ENCODE data around the gene CD34.

CD34 gene, protein sequence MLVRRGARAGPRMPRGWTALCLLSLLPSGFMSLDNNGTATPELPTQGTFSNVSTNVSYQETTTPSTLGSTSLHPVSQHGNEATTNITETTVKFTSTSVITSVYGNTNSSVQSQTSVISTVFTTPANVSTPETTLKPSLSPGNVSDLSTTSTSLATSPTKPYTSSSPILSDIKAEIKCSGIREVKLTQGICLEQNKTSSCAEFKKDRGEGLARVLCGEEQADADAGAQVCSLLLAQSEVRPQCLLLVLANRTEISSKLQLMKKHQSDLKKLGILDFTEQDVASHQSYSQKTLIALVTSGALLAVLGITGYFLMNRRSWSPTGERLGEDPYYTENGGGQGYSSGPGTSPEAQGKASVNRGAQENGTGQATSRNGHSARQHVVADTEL

DNA sequence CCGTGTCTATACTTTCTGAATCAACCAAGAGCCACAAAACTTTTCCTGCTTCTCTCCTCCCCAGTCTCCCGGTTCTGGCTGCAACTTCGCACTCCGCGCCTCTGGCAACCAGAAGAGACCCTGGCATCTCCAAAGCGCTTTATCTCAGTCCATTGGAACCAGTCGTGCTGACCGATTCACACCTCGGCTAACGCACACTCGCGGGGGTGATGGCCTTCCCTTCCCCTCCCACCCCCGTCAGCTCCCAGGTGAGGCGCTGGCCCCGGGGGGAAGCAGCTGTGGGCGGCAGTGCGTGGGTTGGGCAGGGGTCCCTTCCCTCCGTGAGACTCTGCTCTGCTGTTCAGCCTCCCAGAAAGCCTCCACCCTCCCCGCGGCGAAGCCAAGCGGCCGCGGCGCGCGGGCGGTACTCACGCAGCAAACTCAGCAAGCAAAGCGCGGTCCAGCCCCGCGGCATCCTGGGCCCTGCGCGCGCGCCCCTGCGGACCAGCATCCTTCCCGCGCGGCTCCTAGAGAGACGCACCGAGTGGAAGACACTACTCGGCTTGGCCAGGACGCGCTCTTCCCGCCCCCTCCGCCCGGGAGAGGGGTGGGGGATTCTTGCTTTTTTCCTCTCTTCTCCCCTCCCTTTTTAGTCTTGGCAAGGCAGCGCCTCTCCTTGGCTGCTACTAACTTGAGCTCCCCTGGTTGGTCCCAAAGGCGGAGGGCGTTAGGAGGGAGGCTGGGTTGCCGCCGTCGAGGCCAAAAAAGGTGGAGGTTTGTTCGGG lies at the start of gene CD34:
CD34 (minus strand) TSS at position 535 of the 764 bp plus-strand sequence; CDS start at position 490, 45 bp downstream.
- H3K4me1 Mint-ChIP-seq = peaks cover 26% of the 10 kb centered on the region
- no peaks in the 10 kb centered on the region for H3K36me3 Mint-ChIP-seq
- peaks cover 55% of the 10 kb centered on the region for H3K27me3 Mint-ChIP-seq
- peak within 1 kb of the TSS; percentile 30 for H3K4me3 Mint-ChIP-seq
- no peaks in the 10 kb centered on the region for H3K9me3 Mint-ChIP-seq
- H3K27ac Mint-ChIP-seq = no peak within 1 kb of the TSS
- ATAC-seq = peak; percentile 46

DNA sequence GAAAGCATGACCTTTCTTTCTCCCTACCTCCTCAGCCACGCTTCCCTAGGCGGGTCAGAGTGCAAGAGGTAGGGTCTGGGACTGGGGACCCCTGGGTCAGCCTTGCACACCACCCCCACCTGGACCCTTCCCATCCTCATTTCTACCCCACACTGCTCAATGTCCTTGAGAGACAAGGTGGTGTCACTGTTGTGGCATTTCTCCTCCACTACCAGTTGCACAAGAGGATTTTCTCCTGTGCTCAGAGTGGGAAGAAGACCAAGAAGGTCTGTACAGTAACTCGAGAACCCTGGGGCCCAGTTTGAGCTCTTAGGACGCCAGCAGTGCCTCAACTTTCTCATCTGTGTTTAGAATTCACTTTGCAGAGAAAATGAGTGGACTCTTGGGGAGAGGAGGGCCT lies 49.4 kb upstream of the CD34 start:
- Mint-ChIP-seq H3K4me1 (peaks cover 31% of the 10 kb centered on the region), H3K9me3 (no peaks in the 10 kb centered on the region), H3K27ac (no peak overlapping the region), H3K36me3 (no peaks in the 10 kb centered on the region), H3K4me3 (no peak overlapping the region), H3K27me3 (peaks cover 32% of the 10 kb centered on the region)
- ATAC-seq = no peak

DNA sequence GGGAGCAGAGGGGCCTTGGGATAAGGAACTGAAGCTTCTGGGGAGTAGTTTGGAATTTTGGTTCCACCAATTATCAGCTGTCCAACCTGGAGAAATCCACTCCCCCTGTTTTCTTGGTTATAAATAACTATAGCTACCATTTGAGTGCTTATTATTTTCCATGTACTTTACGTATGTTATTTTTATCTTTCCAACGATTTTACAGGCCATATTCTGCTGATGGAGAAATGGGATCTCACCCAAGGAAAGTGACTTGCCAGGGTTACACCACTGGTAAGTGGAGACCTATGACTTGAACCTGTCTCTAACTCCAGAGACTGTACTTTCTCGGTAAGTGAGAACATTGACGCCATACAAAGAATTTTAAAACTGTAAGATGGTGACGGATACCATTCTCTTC lies 49.0 kb upstream of the CD34 start:
- no peak for ATAC-seq
- peaks cover 32% of the 10 kb centered on the region for H3K27me3 Mint-ChIP-seq
- peak overlapping the region; percentile 26 for H3K27ac Mint-ChIP-seq
- H3K36me3 Mint-ChIP-seq = no peaks in the 10 kb centered on the region
- peak overlapping the region; percentile 67 for H3K4me3 Mint-ChIP-seq
- peaks cover 31% of the 10 kb centered on the region for H3K4me1 Mint-ChIP-seq
- no peaks in the 10 kb centered on the region for H3K9me3 Mint-ChIP-seq

DNA sequence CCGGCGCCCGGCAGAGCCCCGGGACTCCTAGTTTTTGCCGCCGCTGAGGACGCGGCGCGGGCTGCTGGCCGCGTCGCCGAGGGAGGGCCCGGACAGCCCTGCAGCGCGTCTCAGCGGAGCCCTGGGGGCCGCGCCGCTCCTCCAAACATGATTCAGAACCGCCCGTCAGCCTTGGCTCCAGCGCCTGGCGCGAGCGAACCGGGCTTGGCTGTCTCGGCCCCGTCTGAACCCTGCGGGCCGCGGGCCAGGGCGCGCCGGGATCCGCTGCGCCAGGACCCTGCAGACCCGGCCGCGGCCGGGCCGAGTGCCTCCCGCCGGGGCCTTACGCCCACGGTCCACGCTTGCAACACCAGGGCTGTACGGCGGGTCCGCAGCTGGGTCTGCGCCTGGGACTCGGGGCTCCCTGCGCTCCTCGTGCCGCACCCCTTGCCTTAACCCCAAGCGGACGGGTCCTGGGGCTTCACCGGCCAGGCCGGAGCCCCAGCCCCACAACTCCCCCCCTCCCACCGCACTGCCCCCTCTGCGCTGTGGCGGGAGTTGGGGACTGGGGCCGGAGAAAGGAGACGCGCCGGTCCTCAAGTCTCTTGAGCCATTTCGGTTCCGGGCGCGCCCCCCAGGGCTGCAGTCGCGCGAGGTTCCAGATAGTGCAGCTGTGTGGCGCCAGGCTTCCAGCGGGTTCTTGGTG lies 48.4 kb upstream of the CD34 start:
- peaks cover 32% of the 10 kb centered on the region for H3K27me3 Mint-ChIP-seq
- H3K9me3 Mint-ChIP-seq = no peaks in the 10 kb centered on the region
- peak; percentile 22 for ATAC-seq
- H3K4me1 Mint-ChIP-seq = peaks cover 31% of the 10 kb centered on the region
- H3K27ac Mint-ChIP-seq = peak overlapping the region; percentile 26
- H3K36me3 Mint-ChIP-seq = no peaks in the 10 kb centered on the region
- peak overlapping the region; percentile 74 for H3K4me3 Mint-ChIP-seq

DNA sequence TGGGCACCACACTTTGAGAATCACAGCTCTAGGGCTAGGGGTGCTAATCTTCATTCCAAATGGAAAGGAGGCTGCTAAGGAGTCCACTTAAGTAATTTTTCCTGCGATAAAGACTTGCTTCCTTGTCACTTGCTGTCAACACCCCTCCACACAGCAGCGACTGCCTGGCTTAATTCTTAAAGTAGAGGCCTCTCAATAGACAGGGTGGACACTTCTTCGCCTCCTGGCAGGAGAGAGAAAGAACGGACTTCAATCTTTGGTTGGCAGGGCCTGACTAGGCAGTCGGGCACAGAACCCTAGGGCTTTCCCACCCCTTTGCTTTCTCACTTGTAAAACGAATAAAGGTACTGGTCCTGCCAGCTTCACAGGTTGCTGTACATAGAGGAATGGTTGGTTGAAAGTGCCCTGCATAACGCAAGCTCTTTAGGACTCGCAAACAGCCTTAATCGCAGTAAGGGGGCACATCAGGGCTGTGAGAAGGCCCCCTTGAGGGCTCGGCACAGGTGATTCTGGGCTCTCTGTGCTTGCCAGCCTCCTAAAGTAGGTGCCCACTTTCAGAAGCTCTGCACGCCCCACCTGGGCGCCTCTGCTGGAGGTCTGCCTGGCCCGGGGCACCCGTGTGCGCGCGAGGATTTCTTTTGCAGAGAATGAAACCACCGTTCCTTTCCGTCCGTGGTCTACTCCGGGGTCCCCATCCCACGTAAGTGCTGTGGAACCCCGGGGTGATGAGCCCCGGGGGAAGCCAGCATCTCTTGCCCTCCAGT lies 47.6 kb upstream of the CD34 start:
- peaks cover 27% of the 10 kb centered on the region for H3K4me1 Mint-ChIP-seq
- H3K4me3 Mint-ChIP-seq = peak overlapping the region; percentile 74
- no peaks in the 10 kb centered on the region for H3K36me3 Mint-ChIP-seq
- H3K27me3 Mint-ChIP-seq = peaks cover 32% of the 10 kb centered on the region
- ATAC-seq = no peak
- H3K27ac Mint-ChIP-seq = no peak overlapping the region
- H3K9me3 Mint-ChIP-seq = no peaks in the 10 kb centered on the region

DNA sequence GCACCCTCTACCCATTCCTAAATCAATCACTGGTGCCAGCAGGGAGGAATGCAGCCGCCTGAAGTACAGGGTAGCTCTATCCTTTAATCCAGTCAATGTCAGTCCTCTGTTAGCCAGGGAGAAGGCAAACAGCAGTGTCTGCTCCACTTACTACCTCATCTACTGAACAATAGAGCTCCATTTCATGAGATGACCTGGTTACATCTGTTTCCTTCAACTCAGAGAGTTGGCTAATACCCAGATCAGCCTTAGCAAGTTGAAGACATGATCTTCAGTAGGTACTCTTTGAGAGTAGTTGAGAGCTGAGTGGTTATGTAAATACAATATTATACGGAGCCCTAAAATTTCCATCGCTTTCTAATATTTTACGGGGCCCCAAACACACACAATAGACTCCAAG lies 46.1 kb upstream of the CD34 start:
- Mint-ChIP-seq H3K4me1 (peaks cover 14% of the 10 kb centered on the region), H3K27me3 (peaks cover 40% of the 10 kb centered on the region), H3K9me3 (no peaks in the 10 kb centered on the region), H3K36me3 (no peaks in the 10 kb centered on the region), H3K27ac (no peak overlapping the region), H3K4me3 (no peak overlapping the region)
- ATAC-seq = no peak

DNA sequence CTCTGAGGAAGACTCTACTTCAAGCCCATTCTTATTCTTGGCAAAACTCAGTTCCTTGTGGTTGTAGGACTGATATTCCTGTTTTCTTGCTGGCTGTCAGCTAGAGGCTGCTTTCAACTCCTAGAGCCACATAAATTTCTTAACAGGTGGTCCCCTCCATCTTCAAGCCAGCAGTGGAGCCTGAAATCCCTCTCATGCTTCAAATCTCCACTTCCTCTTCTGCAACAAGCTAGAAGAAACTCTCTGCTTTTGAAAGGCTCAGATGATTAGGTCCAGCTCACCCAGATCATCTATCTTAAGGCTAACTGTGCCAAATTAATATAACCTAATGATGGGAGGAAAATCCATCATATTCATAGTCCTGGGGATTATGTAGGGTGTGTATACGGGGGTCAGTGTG lies 43.2 kb upstream of the CD34 start:
- peaks cover 24% of the 10 kb centered on the region for H3K27me3 Mint-ChIP-seq
- peaks cover 7% of the 10 kb centered on the region for H3K4me1 Mint-ChIP-seq
- no peak for ATAC-seq
- no peaks in the 10 kb centered on the region for H3K9me3 Mint-ChIP-seq
- no peak overlapping the region for H3K4me3 Mint-ChIP-seq
- H3K27ac Mint-ChIP-seq = no peak overlapping the region
- no peaks in the 10 kb centered on the region for H3K36me3 Mint-ChIP-seq

DNA sequence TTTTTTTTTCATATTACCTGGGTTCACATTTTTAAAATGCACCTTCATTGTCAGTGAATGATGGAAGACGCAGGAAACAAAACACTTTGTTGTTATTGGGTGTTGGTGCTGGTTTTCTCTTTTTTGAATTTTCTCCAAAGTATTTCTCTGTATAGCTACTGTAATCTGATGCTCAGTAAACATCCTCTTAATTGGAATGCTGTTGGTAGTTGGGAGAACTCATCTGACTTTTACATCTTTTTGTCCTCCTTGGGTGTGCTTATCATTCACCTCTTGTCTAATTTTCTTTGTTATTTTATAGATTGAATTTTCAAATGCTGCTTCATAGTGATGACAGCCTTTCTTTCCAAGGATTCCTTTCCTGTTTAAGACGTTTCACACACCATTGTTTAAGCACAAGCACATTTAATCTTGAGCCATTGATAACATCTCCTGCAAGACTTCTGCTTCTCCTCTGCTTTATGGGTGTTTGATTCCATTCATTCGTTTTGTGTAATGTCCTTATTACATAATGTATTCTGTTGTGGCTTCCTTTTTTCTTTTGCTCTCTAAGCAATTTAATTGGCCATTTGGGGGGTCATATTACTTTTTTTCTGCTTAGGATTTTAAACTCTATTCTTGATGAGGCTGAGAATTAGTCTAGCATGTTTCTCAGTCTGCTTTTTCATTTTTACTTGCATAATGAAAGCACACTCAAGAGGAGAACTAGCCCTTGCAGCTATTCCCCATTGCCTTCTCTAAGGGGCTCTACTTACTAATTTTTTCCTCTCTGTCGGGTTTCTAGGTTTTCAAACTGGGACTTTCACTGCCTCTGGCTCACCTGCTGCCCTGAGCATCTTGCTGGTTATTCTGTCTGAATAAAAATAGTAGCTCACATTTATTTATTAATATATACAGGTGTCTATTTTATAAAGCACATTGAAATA lies 42.0 kb upstream of the CD34 start:
- Mint-ChIP-seq H3K27ac (no peak overlapping the region), H3K4me1 (peaks cover 7% of the 10 kb centered on the region), H3K27me3 (peaks cover 12% of the 10 kb centered on the region), H3K36me3 (no peaks in the 10 kb centered on the region), H3K9me3 (no peaks in the 10 kb centered on the region), H3K4me3 (no peak overlapping the region)
- peak; percentile 53 for ATAC-seq

DNA sequence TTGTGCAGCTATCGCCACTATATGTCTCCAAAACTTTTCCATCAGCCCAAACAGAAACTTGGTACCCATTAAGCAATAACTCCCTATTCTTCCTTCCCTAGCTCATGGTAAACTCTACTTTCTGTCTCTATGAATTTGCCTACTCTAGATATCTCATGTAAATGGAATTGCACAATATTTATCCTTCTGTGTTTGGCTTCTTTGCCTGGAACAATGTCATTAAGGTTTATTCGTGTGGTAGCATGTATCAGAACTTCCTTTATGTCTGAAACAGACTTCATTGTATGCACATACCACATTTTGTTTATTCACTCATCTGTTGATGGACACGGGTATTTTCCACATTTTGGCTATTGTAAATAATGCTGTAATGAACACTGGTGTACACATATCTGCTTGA lies 40.7 kb upstream of the CD34 start:
- peaks cover 9% of the 10 kb centered on the region for H3K27me3 Mint-ChIP-seq
- peaks cover 7% of the 10 kb centered on the region for H3K4me1 Mint-ChIP-seq
- no peak for ATAC-seq
- H3K27ac Mint-ChIP-seq = no peak overlapping the region
- no peaks in the 10 kb centered on the region for H3K9me3 Mint-ChIP-seq
- no peaks in the 10 kb centered on the region for H3K36me3 Mint-ChIP-seq
- H3K4me3 Mint-ChIP-seq = no peak overlapping the region

DNA sequence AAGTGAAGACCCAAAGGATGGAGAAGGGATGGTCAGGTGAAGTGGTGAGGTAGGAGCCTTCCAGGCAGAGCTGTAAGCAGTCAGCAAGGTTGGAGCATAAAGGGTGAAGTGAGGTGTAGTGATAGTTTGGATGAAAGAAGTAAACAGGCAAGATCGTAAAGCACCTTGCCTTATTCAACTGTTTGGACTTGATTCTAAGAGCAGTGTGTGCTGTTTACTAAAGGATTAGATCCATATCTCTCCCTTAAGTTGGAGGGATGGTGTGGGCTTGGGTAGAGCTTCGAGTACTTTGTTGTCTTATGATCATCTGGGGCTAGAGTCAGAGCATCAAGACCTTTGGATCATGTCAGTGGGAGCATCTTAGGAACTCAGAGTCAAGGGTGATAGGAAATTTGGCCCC lies 39.8 kb upstream of the CD34 start:
- H3K27me3 Mint-ChIP-seq = peaks cover 9% of the 10 kb centered on the region
- H3K4me3 Mint-ChIP-seq = no peak overlapping the region
- no peak overlapping the region for H3K27ac Mint-ChIP-seq
- no peaks in the 10 kb centered on the region for H3K36me3 Mint-ChIP-seq
- H3K4me1 Mint-ChIP-seq = peaks cover 4% of the 10 kb centered on the region
- ATAC-seq = no peak
- no peaks in the 10 kb centered on the region for H3K9me3 Mint-ChIP-seq

DNA sequence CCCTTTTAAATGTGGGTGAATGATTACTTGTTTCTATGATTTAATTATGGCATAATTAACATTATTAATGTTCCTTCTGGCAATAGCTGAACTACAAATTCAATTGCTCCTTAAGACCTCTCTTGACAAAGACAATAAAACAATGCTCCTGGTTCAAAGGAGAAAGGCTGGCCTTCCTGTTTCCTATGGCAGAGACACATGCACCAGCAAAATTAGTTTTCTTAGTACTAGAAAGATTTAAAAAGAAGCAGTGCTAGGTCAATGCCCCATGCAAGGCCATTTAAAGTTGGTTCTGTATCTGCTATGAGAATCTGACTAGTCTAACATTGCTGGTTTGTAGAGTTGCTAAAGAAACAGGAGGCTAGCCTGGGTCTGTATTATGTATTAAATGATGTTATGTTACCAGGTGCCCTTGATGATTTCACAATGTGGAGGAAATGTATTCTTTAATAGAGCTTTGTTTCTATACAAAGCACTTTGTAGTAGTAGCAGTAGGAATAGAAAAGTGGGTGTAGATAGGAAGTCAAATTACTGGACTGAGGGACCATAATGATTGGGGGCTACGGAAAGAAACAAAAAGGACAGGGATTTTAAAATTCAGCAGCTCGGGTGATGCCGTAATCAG lies 38.8 kb upstream of the CD34 start:
- no peaks in the 10 kb centered on the region for H3K36me3 Mint-ChIP-seq
- no peak for ATAC-seq
- H3K9me3 Mint-ChIP-seq = no peaks in the 10 kb centered on the region
- no peak overlapping the region for H3K4me3 Mint-ChIP-seq
- no peaks in the 10 kb centered on the region for H3K4me1 Mint-ChIP-seq
- peaks cover 9% of the 10 kb centered on the region for H3K27me3 Mint-ChIP-seq
- no peak overlapping the region for H3K27ac Mint-ChIP-seq

DNA sequence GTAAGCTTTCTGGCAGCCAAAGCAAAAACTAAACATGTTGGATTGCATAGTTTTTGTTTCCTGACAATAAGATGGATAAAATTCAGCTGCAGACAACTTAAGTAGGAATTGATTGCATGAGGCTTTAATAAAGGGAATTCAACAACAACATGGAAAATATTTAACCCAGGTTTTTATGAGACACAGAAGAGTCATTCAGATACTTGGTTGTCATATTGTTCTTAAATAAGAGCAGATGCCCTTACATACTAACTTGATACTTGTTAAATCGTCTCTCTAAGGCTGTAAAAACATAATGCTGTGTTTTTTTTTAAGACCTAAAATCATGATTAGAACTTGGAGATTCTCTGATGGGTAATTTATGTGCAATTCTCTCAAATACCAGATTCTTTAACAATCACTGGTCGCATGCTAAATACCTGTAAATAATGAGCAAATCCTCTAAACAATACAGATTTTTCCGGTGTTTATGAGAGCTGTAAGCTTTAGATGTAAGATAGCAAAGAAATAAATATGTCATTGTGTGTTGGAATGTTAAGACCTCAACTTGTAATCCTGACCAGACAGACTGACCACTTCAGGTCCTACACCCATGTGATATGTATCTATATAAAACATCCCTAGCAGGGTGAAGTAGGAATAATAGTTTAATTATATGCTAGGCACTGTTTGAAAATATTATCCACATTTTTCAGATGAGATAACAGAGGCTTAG lies 37.8 kb upstream of the CD34 start:
- no peaks in the 10 kb centered on the region for H3K36me3 Mint-ChIP-seq
- no peaks in the 10 kb centered on the region for H3K9me3 Mint-ChIP-seq
- H3K4me3 Mint-ChIP-seq = no peak overlapping the region
- no peak for ATAC-seq
- H3K27me3 Mint-ChIP-seq = peaks cover 9% of the 10 kb centered on the region
- no peaks in the 10 kb centered on the region for H3K4me1 Mint-ChIP-seq
- no peak overlapping the region for H3K27ac Mint-ChIP-seq

DNA sequence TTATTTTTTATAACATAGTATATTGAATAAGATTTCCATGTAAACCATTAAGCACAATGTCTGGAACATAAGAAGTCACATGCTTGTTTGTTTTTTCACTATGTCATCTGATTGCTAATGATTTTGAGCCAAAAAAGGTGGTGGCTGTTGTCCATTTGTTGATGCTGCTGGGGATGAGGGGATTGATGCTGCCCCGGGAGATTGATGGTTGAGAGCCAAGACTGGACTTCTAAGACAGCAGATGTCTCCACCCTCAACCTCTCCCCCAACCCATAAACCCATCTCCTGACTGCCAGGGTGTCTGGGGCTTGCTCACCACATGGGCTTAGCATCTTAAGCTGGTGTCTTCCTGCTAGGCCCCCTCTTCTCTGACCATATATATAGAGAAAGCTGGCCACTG lies 35.8 kb upstream of the CD34 start:
- H3K36me3 Mint-ChIP-seq = no peaks in the 10 kb centered on the region
- H3K27me3 Mint-ChIP-seq = no peaks in the 10 kb centered on the region
- no peaks in the 10 kb centered on the region for H3K9me3 Mint-ChIP-seq
- H3K27ac Mint-ChIP-seq = no peak overlapping the region
- no peak overlapping the region for H3K4me3 Mint-ChIP-seq
- peaks cover 9% of the 10 kb centered on the region for H3K4me1 Mint-ChIP-seq
- ATAC-seq = no peak

All from stimulated activated memory B cell treated with anti-CD40 and anti-IgM and Interleukin-4, amounts not matched to agents 10 μg/mL and 1 μg/mL and 100 μg/mL, for 72 hours (primary cell).